ENCODE measurements around the gene KCNT1.

The KCNT1 gene

DNA sequence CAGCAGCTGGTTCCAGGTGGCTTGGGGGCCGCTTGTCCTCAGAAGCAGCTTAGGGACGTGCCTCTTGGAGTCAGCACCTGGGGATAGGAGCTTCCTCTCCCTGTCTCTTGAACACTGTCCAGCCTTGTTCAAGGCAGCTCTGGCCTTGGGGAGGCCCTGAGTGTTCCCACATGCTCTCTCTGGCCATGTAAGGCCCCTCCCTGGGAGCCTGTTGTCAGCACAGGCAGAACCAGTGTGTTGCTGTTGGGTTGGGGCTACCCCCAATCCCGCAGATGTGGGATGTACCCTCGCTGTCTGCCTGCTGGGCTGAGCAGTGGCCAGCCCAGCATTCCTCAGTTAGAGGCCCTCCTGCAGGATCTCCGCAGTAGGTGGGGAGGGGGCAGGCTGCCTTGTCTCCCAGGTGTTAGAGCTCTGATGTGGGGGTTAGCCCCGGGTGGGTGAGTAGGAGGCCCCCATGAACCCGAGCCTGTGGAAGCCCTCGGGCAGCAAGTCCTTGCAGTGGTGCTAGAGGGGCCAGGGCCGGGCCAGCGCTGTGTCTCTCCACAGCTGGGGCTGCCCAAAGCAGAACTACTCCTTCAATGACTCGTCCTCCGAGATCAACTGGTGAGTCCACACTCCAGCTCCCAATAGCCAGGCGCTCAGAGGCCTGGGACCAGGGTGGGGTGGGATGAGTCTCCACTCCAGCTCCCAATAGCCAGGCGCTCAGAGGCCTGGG lies 51.6 kb downstream of the KCNT1 start:
- no peaks in the 10 kb centered on the region for H4K20me1 ChIP-seq (ENCODE audit: low read depth, low read length)
- H2AFZ ChIP-seq (ENCODE audit: low read depth, low read length, severe bottlenecking) = no peak overlapping the region
- no peaks in the 10 kb centered on the region for H3K9me3 ChIP-seq (ENCODE audit: insufficient read depth, low read length)
- H3K27me3 ChIP-seq (ENCODE audit: low read length) = no peaks in the 10 kb centered on the region
- no peak overlapping the region for H3K9ac ChIP-seq (ENCODE audit: low read length)
- H3F3A ChIP-seq (ENCODE audit: insufficient read depth) = no peaks in the 10 kb centered on the region
- TF ChIP-seq EZH2phosphoT487 (conservative IDR thresholded peaks at IDR 0.05; ENCODE audit: low read length) = no peak
- TF ChIP-seq, protein P1, sequence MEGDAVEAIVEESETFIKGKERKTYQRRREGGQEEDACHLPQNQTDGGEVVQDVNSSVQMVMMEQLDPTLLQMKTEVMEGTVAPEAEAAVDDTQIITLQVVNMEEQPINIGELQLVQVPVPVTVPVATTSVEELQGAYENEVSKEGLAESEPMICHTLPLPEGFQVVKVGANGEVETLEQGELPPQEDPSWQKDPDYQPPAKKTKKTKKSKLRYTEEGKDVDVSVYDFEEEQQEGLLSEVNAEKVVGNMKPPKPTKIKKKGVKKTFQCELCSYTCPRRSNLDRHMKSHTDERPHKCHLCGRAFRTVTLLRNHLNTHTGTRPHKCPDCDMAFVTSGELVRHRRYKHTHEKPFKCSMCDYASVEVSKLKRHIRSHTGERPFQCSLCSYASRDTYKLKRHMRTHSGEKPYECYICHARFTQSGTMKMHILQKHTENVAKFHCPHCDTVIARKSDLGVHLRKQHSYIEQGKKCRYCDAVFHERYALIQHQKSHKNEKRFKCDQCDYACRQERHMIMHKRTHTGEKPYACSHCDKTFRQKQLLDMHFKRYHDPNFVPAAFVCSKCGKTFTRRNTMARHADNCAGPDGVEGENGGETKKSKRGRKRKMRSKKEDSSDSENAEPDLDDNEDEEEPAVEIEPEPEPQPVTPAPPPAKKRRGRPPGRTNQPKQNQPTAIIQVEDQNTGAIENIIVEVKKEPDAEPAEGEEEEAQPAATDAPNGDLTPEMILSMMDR (IDR thresholded peaks at IDR 0.05; ENCODE audit: insufficient read depth, low read length, poor library complexity, severe bottlenecking) = no peak
- H3K36me3 ChIP-seq (ENCODE audit: low read length) = no peaks in the 10 kb centered on the region
- no peak overlapping the region for H3K4me3 ChIP-seq (ENCODE audit: insufficient read depth, low read length, poor library complexity, severe bottlenecking)
- no peak overlapping the region for H3K4me2 ChIP-seq (ENCODE audit: low read depth, low read length, poor library complexity, severe bottlenecking)
- H3K79me2 ChIP-seq (ENCODE audit: insufficient read depth, low read length) = no peaks in the 10 kb centered on the region
- no peak overlapping the region for H3K27ac ChIP-seq (ENCODE audit: low read depth, low read length)
- H3K9me2 ChIP-seq (replicated peaks; ENCODE audit: insufficient read depth, low read length) = no peaks in the 10 kb centered on the region

DNA sequence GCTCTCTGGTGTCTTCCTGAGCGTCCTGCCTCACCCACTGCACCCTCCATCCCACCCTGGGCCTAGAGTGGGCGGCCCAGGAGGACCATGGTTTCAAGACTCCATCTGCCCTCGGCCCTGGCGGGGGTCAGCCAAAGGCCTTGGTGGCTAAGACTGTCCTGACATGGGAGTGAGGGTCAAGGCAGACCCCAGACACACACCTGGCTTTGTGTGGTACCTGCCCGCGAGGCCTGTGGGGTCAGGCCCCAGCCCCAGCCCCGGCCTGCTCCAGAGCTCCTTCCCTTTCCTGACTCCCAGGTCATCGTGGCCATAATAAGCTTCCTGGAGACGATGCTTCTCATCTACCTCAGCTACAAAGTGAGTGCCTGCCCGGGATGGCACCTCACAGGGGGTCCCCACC lies 54.6 kb downstream of the KCNT1 start:
- Histone ChIP-seq H3K79me2 (ENCODE audit: insufficient read depth, low read length) (no peaks in the 10 kb centered on the region), H3K9me3 (ENCODE audit: insufficient read depth, low read length) (no peaks in the 10 kb centered on the region), H3F3A (ENCODE audit: insufficient read depth) (no peaks in the 10 kb centered on the region), H3K9me2 (replicated peaks; ENCODE audit: insufficient read depth, low read length) (no peaks in the 10 kb centered on the region), H3K27ac (ENCODE audit: low read depth, low read length) (no peak overlapping the region), H2AFZ (ENCODE audit: low read depth, low read length, severe bottlenecking) (no peak overlapping the region), H3K4me2 (ENCODE audit: low read depth, low read length, poor library complexity, severe bottlenecking) (no peak overlapping the region), H3K27me3 (ENCODE audit: low read length) (no peaks in the 10 kb centered on the region), H3K9ac (ENCODE audit: low read length) (no peak overlapping the region), H4K20me1 (ENCODE audit: low read depth, low read length) (no peaks in the 10 kb centered on the region), H3K36me3 (ENCODE audit: low read length) (no peaks in the 10 kb centered on the region), H3K4me3 (ENCODE audit: insufficient read depth, low read length, poor library complexity, severe bottlenecking) (no peak overlapping the region)
- TF ChIP-seq EZH2phosphoT487 (conservative IDR thresholded peaks at IDR 0.05; ENCODE audit: low read length) = no peak
- TF ChIP-seq, protein P1 (IDR thresholded peaks at IDR 0.05; ENCODE audit: insufficient read depth, low read length, poor library complexity, severe bottlenecking) = no peak

DNA sequence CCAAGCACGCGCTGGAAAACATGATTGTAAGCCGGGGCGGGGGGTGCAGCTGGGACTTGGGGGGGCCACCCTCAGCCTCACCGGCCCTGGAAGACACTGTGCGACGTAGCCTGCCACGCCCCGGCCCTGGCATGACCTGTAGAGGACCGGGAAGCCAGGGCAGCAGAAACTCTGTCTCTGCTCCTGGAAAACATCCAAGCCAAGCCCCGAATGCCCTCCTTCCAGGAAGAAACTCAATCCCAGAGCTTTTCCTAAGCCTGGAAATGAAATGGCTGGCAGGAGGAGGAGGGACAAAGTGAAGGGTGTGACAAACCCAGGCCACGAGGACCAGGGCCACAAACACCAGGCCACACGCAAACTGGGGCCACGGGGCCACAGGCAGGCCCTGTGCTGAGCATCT lies 55.4 kb downstream of the KCNT1 start:
- no peaks in the 10 kb centered on the region for H3K9me2 ChIP-seq (replicated peaks; ENCODE audit: insufficient read depth, low read length)
- H3K27ac ChIP-seq (ENCODE audit: low read depth, low read length) = no peak overlapping the region
- H3F3A ChIP-seq (ENCODE audit: insufficient read depth) = no peaks in the 10 kb centered on the region
- H3K79me2 ChIP-seq (ENCODE audit: insufficient read depth, low read length) = no peaks in the 10 kb centered on the region
- no peak overlapping the region for H3K9ac ChIP-seq (ENCODE audit: low read length)
- TF ChIP-seq, protein P1 (IDR thresholded peaks at IDR 0.05; ENCODE audit: insufficient read depth, low read length, poor library complexity, severe bottlenecking) = no peak
- no peak for TF ChIP-seq EZH2phosphoT487 (conservative IDR thresholded peaks at IDR 0.05; ENCODE audit: low read length)
- no peak overlapping the region for H3K4me2 ChIP-seq (ENCODE audit: low read depth, low read length, poor library complexity, severe bottlenecking)
- H3K27me3 ChIP-seq (ENCODE audit: low read length) = no peaks in the 10 kb centered on the region
- no peaks in the 10 kb centered on the region for H3K36me3 ChIP-seq (ENCODE audit: low read length)
- H3K9me3 ChIP-seq (ENCODE audit: insufficient read depth, low read length) = no peaks in the 10 kb centered on the region
- H3K4me3 ChIP-seq (ENCODE audit: insufficient read depth, low read length, poor library complexity, severe bottlenecking) = no peak overlapping the region
- H2AFZ ChIP-seq (ENCODE audit: low read depth, low read length, severe bottlenecking) = no peak overlapping the region
- no peaks in the 10 kb centered on the region for H4K20me1 ChIP-seq (ENCODE audit: low read depth, low read length)
